Right lobe of liver (tissue), 6 donors: ENCODE data around the gene SRSF2. TPM values are rescaled to one million over a fixed set of nuclear protein-coding genes. Genes with fewer than 3 reads are reported as not detected.
"Not testable (repeated sequence)": the region's sequence is repeated elsewhere in the genome, so short reads cannot be mapped to it uniquely, and the experiment has no call there.

Experiments
- ATAC-seq, 4 donors: fragments of 200-7000 bp; cut with Tn5 transposase; one replicate each; pipeline ENCODE4 v1.9.1; 2020; ENCODE audit warnings: mild to moderate bottlenecking in 4 of 4, moderate library complexity in 4 of 4
- DNase-seq, 3 donors: peaks; one replicate each; pipeline ENCODE4 v3.0.0-alpha.2; 2020
- H3K27ac ChIP-seq, 3 donors: fragments of 200-600 bp; one replicate each; pipeline ENCODE4 v1.8.0; 2022
- H3K27me3 ChIP-seq, 2 donors: fragments of 200-600 bp; one replicate each; pipeline ENCODE4 v1.8.0; 2022
- H3K36me3 ChIP-seq, 4 donors: fragments of 200-600 bp; sonication (generic) in 1 of 4; one replicate each; pipeline versions ENCODE4 v1.5.1 to v1.8.0; 2017 to 2022; ENCODE audit warnings: control low read depth in 1 of 4
- H3K4me1 ChIP-seq, 4 donors: fragments of 200-600 bp; sonication (generic) in 1 of 4; one replicate each; pipeline versions ENCODE4 v1.5.1 to v1.8.0; 2017 to 2022; ENCODE audit warnings: control low read depth in 1 of 4
- H3K4me3 ChIP-seq, 3 donors: fragments of 200-600 bp; one replicate each; pipeline ENCODE4 v1.8.0; 2022
- H3K9me3 ChIP-seq, 4 donors: fragments of 200-600 bp; sonication (generic) in 1 of 4; one replicate each; pipeline versions ENCODE4 v1.5.1 to v1.8.0; 2017 to 2022; ENCODE audit warnings: control low read depth in 1 of 4
- POLR2A ChIP-seq: fragments of 450-650 bp; IDR thresholded peaks from one replicate; pipeline ENCODE4 v1.6.1; 2017; ENCODE audit warnings: antibody characterized with exemption, mild to moderate bottlenecking
- WGBS: methylation state at CpG from one replicate; pipeline ENCODE4 v1.1.6; 2018; ENCODE audit warnings: low coverage, low lambda C conversion rate; ENCODE audit not compliant: insufficient coverage; ENCODE audit errors: missing lambda C conversion rate; 5-methylcytosine and 5-hydroxymethylcytosine counted together
- intact Hi-C, 2 donors: fragments of 100-400 bp; cut with DNase I; formaldehyde crosslinking; loops; one replicate each; pipeline versions ENCODE4 v1.11.2 to v1.14.1; 2022
- total RNA-seq, 6 experiments: library from RNA; depleted of rRNA in 2 of 6; stranded (reverse); fragments of >200 nt in 2 of 6; fragmentation: NEBNext Ultra II Directional in 3 of 6; extraction: Animal tissue kit (Norgen Biotek cat#: 25700) in 3 of 6; gene quantifications; one replicate each; pipeline versions ENCODE4 v1.1.0 to v1.2.4, GENCODE V29; 2016 to 2023
- TF ChIP-seq, protein P1 (sequence below), 4 donors: fragments of 200-600 bp in 3 of 4; fragments of 450-650 bp in 1 of 4; IDR thresholded peaks; one replicate each; pipeline versions ENCODE4 v1.5.1 to v1.8.0; 2016 to 2022; ENCODE audit warnings: antibody characterized with exemption in 4 of 4, mild to moderate bottlenecking in 2 of 4
- donor health status: DM: no; HTN: yes; CAD: no.
- donor health status: DM: no; HTN: no; CAD: no.
- donor health status: DM: no; HTN: no; CAD: no.
- donor health status: DM: no; HTN: yes; CAD: no.
- donor health status: DM: no; HTN: yes; CAD: no.

The SRSF2 gene
- total RNA-seq, 6 experiments from 2014 or later: 62.4 to 106 (median 86.0) TPM

DNA sequence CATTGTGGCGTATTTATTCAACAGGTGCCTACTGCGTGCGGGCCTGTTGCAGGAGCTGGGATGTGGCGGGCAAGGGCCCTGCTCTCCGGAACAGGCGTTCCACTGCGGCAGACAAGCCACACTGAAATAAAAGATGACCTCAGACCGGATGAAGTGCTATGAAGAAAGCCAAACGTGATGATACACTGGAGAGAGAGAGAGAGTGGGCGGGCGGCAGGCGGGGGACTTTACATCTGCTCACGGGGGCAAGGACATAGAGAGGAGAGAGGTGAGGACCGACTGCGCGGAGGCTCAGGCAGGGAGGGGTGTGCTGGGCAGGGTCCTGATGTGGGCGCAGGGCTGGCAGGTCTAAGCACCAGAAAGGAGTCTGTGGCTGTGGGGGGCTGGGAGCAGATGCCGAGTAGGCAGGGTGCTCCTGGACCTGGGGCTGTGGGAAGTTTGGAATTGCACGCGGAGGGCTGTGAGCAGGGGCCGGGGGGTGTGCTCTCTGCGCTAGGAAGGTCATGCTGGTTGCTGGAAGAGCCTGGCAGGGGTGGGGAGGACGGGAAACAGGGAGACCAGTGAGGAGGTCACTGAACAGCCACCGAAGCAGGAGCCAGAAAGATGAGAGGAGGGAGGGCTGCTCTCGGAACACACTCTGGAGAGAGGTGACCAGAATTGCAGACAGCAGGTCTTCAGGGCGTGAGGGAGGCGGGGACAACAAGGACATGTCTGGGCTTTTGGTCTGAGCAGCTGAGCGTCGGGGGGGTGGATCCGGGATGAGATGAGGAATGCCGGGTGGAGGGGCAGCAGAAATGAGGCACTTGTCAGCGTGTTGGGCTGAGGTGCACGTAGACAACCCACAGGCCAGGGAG is 36.3 kb downstream of the SRSF2 start:
- intact Hi-C loops: no loop called here
- Histone ChIP-seq H3K9me3 (no peaks in the 10 kb centered on the region), H3K4me3 (no peak overlapping the region), H3K4me1 (no peaks in the 10 kb centered on the region), H3K27me3 (no peaks in the 10 kb centered on the region), H3K27ac (peak overlapping the region; percentile 26 to 81 (median 51)), H3K36me3 (no peaks in the 10 kb centered on the region)
- DNase-seq: no peak
- TF ChIP-seq, protein P1, sequence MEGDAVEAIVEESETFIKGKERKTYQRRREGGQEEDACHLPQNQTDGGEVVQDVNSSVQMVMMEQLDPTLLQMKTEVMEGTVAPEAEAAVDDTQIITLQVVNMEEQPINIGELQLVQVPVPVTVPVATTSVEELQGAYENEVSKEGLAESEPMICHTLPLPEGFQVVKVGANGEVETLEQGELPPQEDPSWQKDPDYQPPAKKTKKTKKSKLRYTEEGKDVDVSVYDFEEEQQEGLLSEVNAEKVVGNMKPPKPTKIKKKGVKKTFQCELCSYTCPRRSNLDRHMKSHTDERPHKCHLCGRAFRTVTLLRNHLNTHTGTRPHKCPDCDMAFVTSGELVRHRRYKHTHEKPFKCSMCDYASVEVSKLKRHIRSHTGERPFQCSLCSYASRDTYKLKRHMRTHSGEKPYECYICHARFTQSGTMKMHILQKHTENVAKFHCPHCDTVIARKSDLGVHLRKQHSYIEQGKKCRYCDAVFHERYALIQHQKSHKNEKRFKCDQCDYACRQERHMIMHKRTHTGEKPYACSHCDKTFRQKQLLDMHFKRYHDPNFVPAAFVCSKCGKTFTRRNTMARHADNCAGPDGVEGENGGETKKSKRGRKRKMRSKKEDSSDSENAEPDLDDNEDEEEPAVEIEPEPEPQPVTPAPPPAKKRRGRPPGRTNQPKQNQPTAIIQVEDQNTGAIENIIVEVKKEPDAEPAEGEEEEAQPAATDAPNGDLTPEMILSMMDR (IDR thresholded peaks at IDR 0.05): no peak
- TF ChIP-seq POLR2A: no peak
- ATAC-seq: peak; percentile 55 to 70 (median 68)
- 49% methylated on average over 19 of the region's 33 CpGs for WGBS

DNA sequence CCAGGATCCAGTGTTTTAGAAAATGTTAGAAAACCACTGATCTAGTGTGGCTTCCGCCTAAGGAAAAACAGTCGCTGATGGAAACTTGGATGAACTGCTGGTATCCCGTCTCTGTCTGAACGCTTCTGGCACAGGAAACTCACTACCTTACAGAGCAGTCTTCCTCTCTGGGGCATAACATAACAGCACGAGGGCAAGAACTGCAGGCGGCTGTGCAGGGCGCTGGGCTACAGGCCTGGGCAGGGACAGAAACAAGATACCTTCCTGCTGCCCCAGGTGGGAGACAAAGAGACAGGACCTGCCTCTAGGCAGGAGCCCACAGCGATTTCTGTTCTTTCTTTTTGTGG is 36.9 kb downstream of the SRSF2 start:
- peak; percentile 19 to 45 (median 28) for ATAC-seq
- no peak for DNase-seq
- intact Hi-C loops: no loop called here
- H3K36me3 ChIP-seq: no peaks in the 10 kb centered on the region
- TF ChIP-seq, protein P1 (IDR thresholded peaks at IDR 0.05): no peak
- no peak for TF ChIP-seq POLR2A
- no peaks in the 10 kb centered on the region for H3K27me3 ChIP-seq
- no peaks in the 10 kb centered on the region for H3K9me3 ChIP-seq
- no peaks in the 10 kb centered on the region for H3K4me1 ChIP-seq
- no peak overlapping the region for H3K4me3 ChIP-seq
- H3K27ac ChIP-seq: peak overlapping the region in 2 of 3 donors; percentile 51 to 81
- 74% methylated on average over 5 of the region's 8 CpGs for WGBS

DNA sequence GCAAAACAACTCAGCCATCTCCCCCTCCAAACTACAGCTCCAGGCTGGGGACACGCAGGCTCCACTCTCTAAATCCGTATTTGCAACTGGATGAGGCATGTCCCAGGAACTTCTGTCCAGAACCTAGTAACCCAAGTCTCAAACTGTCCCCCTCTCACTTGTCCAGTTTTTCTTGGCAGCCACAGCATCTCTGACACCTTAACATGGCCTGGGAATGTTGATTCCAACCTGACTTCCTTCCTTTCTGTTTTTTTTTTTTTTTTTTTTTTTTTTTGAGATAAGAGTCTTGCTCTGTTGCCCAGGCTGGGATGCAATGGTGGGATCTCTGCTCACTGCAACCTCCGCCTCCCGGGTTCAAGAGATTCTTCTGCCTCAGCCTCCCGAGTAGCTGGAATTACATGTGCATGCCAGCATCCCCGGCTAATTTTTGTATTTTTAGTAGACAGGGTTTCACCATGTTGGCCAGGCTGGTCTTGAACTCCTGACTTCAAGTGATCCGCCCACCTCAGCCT is 38.6 kb downstream of the SRSF2 start:
- H3K27ac ChIP-seq: peak overlapping the region in 1 of 3 donors; percentile 81
- DNase-seq, H3K9me3 ChIP-seq, H3K36me3 ChIP-seq, ATAC-seq, H3K4me3 ChIP-seq, H3K4me1 ChIP-seq, H3K27me3 ChIP-seq, intact Hi-C loops: not testable (repeated sequence)
- WGBS: 69% methylated on average over 5 of the region's 7 CpGs

DNA sequence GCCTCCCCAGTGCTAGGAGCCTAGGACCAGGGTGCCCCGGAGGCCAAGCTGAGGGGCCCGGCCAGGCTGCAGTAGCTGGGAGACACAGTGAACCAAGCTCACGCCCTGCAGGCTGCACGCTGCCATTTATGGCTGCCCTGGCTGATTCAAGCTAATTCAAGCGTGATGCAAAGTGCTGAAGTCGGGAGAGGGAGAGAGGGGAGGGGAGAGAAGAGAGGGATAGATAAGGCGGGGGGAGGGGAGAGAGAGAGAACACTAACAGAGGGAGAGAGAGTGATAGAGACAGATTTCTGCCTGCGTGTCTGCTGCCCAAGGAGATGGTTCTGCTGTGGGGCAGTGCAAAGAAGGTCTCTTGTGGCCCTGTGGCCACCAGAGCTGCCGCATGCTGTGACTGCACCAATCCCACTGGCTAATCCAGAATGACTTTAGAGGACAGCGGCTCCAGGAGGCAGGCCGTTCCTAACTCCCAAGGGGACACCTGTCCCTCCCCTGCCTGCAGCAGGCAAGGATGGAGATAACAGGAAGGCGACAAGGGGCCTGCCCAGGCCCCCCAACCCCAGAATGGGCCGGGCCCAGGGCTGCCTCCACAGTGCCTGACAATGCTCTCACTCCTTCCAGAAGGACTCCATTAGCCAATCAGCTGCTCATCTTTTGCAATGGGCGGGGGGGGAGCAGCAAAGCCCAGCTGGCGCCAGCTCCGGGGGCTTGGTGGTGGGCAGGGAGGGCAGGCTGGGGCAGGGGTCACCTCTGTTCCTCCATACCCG is 39.2 kb downstream of the SRSF2 start:
- H3K27ac ChIP-seq: no peak overlapping the region
- H3K36me3 ChIP-seq: no peaks in the 10 kb centered on the region
- TF ChIP-seq POLR2A: no peak
- TF ChIP-seq, protein P1 (IDR thresholded peaks at IDR 0.05): no peak
- DNase-seq (no peak), ATAC-seq (no peak)
- no peaks in the 10 kb centered on the region for H3K9me3 ChIP-seq
- no peaks in the 10 kb centered on the region for H3K27me3 ChIP-seq
- intact Hi-C loops: no loop called here
- no peak overlapping the region for H3K4me3 ChIP-seq
- WGBS: 56% methylated on average over 12 of the region's 17 CpGs
- H3K4me1 ChIP-seq: no peaks in the 10 kb centered on the region
